Measurements from ENCODE around the gene MYL5.
"Not testable (repeated sequence)": the region's sequence is repeated elsewhere in the genome, so short reads cannot be mapped to it uniquely, and the experiment has no call there.

DNA sequence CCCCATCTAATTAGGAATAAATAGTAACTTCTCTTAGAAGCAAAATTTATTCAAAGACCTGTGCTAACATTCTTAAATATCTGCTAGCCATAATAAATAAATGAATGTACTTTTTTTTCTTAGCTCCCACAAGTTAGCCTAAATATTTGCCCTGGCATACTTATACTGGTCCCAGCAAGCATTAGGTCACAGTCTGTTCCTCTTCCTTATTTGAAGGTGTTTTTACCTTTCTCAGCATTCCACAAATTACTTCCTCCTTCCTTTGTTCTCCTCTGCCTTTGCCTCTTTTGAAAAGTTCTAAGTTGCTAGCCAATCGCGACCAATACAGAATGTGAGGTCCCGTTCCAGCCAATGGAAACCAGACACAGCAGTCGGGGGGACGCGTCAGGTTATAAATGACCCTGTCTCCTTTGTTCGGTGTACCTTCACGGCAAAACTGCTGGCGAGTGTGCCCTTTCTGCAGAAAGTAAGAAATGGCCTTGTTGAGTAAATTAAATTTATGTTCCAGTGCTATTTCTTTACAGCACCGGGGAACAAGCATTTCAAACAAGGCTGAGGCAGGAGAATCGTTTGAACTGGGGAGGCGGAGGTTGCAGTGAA, 20.1 kb downstream of the MYL5 start:
- TF ChIP-seq, protein P1, sequence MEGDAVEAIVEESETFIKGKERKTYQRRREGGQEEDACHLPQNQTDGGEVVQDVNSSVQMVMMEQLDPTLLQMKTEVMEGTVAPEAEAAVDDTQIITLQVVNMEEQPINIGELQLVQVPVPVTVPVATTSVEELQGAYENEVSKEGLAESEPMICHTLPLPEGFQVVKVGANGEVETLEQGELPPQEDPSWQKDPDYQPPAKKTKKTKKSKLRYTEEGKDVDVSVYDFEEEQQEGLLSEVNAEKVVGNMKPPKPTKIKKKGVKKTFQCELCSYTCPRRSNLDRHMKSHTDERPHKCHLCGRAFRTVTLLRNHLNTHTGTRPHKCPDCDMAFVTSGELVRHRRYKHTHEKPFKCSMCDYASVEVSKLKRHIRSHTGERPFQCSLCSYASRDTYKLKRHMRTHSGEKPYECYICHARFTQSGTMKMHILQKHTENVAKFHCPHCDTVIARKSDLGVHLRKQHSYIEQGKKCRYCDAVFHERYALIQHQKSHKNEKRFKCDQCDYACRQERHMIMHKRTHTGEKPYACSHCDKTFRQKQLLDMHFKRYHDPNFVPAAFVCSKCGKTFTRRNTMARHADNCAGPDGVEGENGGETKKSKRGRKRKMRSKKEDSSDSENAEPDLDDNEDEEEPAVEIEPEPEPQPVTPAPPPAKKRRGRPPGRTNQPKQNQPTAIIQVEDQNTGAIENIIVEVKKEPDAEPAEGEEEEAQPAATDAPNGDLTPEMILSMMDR (IDR thresholded peaks at IDR 0.05): not testable (repeated sequence)
- not testable (repeated sequence) for TF ChIP-seq POLR2A (IDR thresholded peaks at IDR 0.05)
